ENCODE measurements around the gene IFFO2. TPM values are rescaled to one million over a fixed set of nuclear protein-coding genes. Genes with fewer than 3 reads are reported as not detected.

Gene IFFO2
- total and polyA plus RNA-seq, 2 experiments from 2014 or later: 0.71 to 7.5 TPM

- TF ChIP-seq POLR2AphosphoS5 (IDR thresholded peaks at IDR 0.05; ENCODE audit: low read depth) (no peak), REST (IDR thresholded peaks at IDR 0.05; ENCODE audit: unreplicated experiment) (no peak), EZH2 (IDR thresholded peaks at IDR 0.05; ENCODE audit: low read depth, unreplicated experiment) (no peak), CTCF (conservative IDR thresholded peaks at IDR 0.05; ENCODE audit: low read depth in 2 of 2) (no peak), STAT1 (IDR thresholded peaks at IDR 0.05; ENCODE audit: unreplicated experiment) (no peak), CREB1 (CRISPR knock-in tag; IDR thresholded peaks at IDR 0.05; ENCODE audit: low read depth) (no peak), JUNB (IDR thresholded peaks at IDR 0.05; ENCODE audit: unreplicated experiment) (no peak), ZNF114 (CRISPR knock-in tag; IDR thresholded peaks at IDR 0.05) (no peak), ETS1 (IDR thresholded peaks at IDR 0.05) (no peak), ZNF331 (CRISPR knock-in tag; IDR thresholded peaks at IDR 0.05; ENCODE audit: low read depth) (no peak), NANOG (IDR thresholded peaks at IDR 0.05; ENCODE audit: borderline replicate concordance) (no peak)
Observed at GRCh38 chr1:18898567-18898966, 57.9 kb downstream of the IFFO2 start (continued).

- Histone ChIP-seq H3K36me3 (ENCODE audit: insufficient read depth) (no peaks in the 10 kb centered on the region), H3F3A (replicated peaks; ENCODE audit: low read depth) (no peaks in the 10 kb centered on the region), H4K20me1 (replicated peaks; ENCODE audit: insufficient read depth) (no peaks in the 10 kb centered on the region; the same call in 1 of the 2 replicates), H3K27ac (ENCODE audit: low read depth) (no peak overlapping the region), H3K27me3 (ENCODE audit: insufficient read depth) (no peaks in the 10 kb centered on the region), H2AFZ (no peak overlapping the region), H3K9me2 (ENCODE audit: insufficient read depth) (no peaks in the 10 kb centered on the region), H3K4me1 (ENCODE audit: insufficient read depth) (no peaks in the 10 kb centered on the region), H3K4me2 (no peak overlapping the region), H3K79me2 (replicated peaks; ENCODE audit: insufficient read depth) (peaks cover 4% of the 10 kb centered on the region; the same call in 1 of the 2 replicates), H3K4me3 (no peak overlapping the region)
- TF ChIP-seq STAT1 (IDR thresholded peaks at IDR 0.05; ENCODE audit: unreplicated experiment): no peak
- TF ChIP-seq JUNB (IDR thresholded peaks at IDR 0.05; ENCODE audit: unreplicated experiment): no peak
- Mint-ChIP-seq H3K4me1 (no peaks in the 10 kb centered on the region), H3K4me3 (no peak overlapping the region), H3K27ac (no peak overlapping the region), H3K36me3 (ENCODE audit: low read depth) (peaks cover 4% of the 10 kb centered on the region; the same call in 2 of the 3 replicates), H3K27me3 (ENCODE audit: insufficient read depth, low read depth, poor library complexity) (peaks cover 6% of the 10 kb centered on the region), H3K9me3 (no peaks in the 10 kb centered on the region)
- ATAC-seq (no peak), DNase-seq (ENCODE audit: low spot score) (no peak)
Observed at GRCh38 chr1:18895317-18895716, 61.2 kb downstream of the IFFO2 start.
